Nephron (organoid): ENCODE results near the gene TSHZ3.

Experiments used
- H3K27ac Mint-ChIP-seq, 3 experiments: 2 replicates each; pipeline ENCODE4 v1.8.0; 2020; ENCODE audit warnings: mixed read lengths in 3 of 3, mild to moderate bottlenecking in 2 of 3, moderate library complexity in 1 of 3
- H3K27me3 Mint-ChIP-seq: 2 replicates; pipeline ENCODE4 v1.8.0; 2021; ENCODE audit warnings: low read depth, mild to moderate bottlenecking, moderate library complexity, mixed read lengths
- H3K36me3 Mint-ChIP-seq: 2 replicates; pipeline ENCODE4 v1.8.0; 2020; ENCODE audit warnings: low read depth, mixed read lengths
- H3K4me1 Mint-ChIP-seq: 2 replicates; pipeline ENCODE4 v1.8.0; 2020; ENCODE audit warnings: mixed read lengths
- H3K4me3 Mint-ChIP-seq, 3 experiments: 2 replicates each; pipeline ENCODE4 v1.8.0; 2020; ENCODE audit warnings: mild to moderate bottlenecking in 3 of 3, mixed read lengths in 3 of 3, moderate library complexity in 2 of 3
- H3K9me3 Mint-ChIP-seq: 2 replicates; pipeline ENCODE4 v1.8.0; 2020; ENCODE audit warnings: mixed read lengths
- CTCF ChIP-seq, 3 experiments: fragments of 200-600 bp; sonication (generic); IDR thresholded peaks; one replicate each; pipeline ENCODE4 v1.5.0; 2021; ENCODE audit warnings: antibody characterized with exemption in 3 of 3; ENCODE audit not compliant: unreplicated experiment in 3 of 3

The TSHZ3 gene

DNA sequence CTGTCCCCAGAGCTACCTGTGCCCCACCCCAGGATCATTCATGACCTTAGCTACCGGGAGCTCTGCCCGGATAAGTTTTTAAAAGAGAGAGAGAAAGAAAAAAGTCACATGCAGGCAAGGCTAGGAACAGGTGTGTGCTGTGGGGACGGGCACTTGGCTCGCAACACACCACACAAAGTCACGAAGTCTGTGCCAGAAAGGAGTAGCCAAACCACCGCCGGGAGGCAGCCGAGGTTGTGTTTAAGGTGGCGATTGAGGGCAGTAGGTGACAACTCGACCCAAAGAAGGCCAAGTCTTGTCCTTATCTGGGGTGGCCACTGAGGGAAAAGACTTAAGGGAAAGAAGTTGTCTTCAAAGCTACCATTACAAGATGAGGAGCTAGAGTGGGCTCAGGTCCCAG is 4.6 kb upstream of the TSHZ3 start:
- H3K36me3 Mint-ChIP-seq, result no peaks in the 10 kb centered on the region
- peaks cover 53% of the 10 kb centered on the region for H3K4me1 Mint-ChIP-seq
- peak overlapping the region in 2 of 3 experiments; percentile 99 for H3K27ac Mint-ChIP-seq
- H3K9me3 Mint-ChIP-seq, result no peaks in the 10 kb centered on the region
- no peak for TF ChIP-seq CTCF (IDR thresholded peaks at IDR 0.05; ENCODE audit: unreplicated experiment in 3 of 3)
- peak overlapping the region; percentile 63 to 98 (median 98) for H3K4me3 Mint-ChIP-seq
- peaks cover 74% of the 10 kb centered on the region for H3K27me3 Mint-ChIP-seq

- TF ChIP-seq CTCF (IDR thresholded peaks at IDR 0.05; ENCODE audit: unreplicated experiment in 3 of 3), result no peak
- Mint-ChIP-seq H3K9me3 (no peaks in the 10 kb centered on the region), H3K27me3 (peaks cover 70% of the 10 kb centered on the region), H3K36me3 (no peaks in the 10 kb centered on the region), H3K27ac (peak overlapping the region; percentile 90 to 99 (median 99)), H3K4me3 (peak overlapping the region; percentile 97 to 98 (median 98)), H3K4me1 (peaks cover 52% of the 10 kb centered on the region)
These were observed 3.8 kb upstream of the TSHZ3 start for GRCh38 chr19:31352782-31353651.

- peak overlapping the region; percentile 97 to 98 (median 98) for H3K4me3 Mint-ChIP-seq
- peaks cover 70% of the 10 kb centered on the region for H3K27me3 Mint-ChIP-seq
- H3K4me1 Mint-ChIP-seq, result peaks cover 58% of the 10 kb centered on the region
- no peaks in the 10 kb centered on the region for H3K36me3 Mint-ChIP-seq
- H3K27ac Mint-ChIP-seq, result peak overlapping the region; percentile 90 to 99 (median 99)
- no peak for TF ChIP-seq CTCF (IDR thresholded peaks at IDR 0.05; ENCODE audit: unreplicated experiment in 3 of 3)
- H3K9me3 Mint-ChIP-seq, result no peaks in the 10 kb centered on the region
These were observed 3.1 kb upstream of the TSHZ3 start for GRCh38 chr19:31352296-31352781.

- H3K9me3 Mint-ChIP-seq, result no peaks in the 10 kb centered on the region
- H3K4me1 Mint-ChIP-seq, result peaks cover 63% of the 10 kb centered on the region
- peak overlapping the region; percentile 90 to 99 (median 99) for H3K27ac Mint-ChIP-seq
- peak overlapping the region; percentile 97 to 98 (median 98) for H3K4me3 Mint-ChIP-seq
- peaks cover under 1% of the 10 kb centered on the region for H3K36me3 Mint-ChIP-seq
- TF ChIP-seq CTCF (IDR thresholded peaks at IDR 0.05; ENCODE audit: unreplicated experiment in 3 of 3), result no peak
- peaks cover 67% of the 10 kb centered on the region for H3K27me3 Mint-ChIP-seq
These were observed 2.6 kb upstream of the TSHZ3 start for GRCh38 chr19:31351855-31352195.

GRCh38 chr19:31351056-31351854 is 2.0 kb upstream of the TSHZ3 start:
- Mint-ChIP-seq H3K4me3 (peak overlapping the region; percentile 97 to 98 (median 98)), H3K36me3 (peaks cover 3% of the 10 kb centered on the region), H3K9me3 (no peaks in the 10 kb centered on the region), H3K4me1 (peaks cover 61% of the 10 kb centered on the region), H3K27me3 (peaks cover 65% of the 10 kb centered on the region), H3K27ac (peak overlapping the region; percentile 97 to 99 (median 99))
- no peak for TF ChIP-seq CTCF (IDR thresholded peaks at IDR 0.05; ENCODE audit: unreplicated experiment in 3 of 3)
